Stimulated activated CD4-positive, alpha-beta T cell treated with anti-CD3 and anti-CD28 coated beads, Interleukin-1b, Interleukin-23, amount 100 ng/mL, for 4 hours (primary cell): ENCODE measurements around the gene GLB1L3.

Experiments used
- DNase-seq, 2 donors: peaks; one replicate each; pipeline ENCODE4 v3.0.0-alpha.2; 2020; ENCODE audit warnings: low read depth in 2 of 2

The GLB1L3 gene, protein sequence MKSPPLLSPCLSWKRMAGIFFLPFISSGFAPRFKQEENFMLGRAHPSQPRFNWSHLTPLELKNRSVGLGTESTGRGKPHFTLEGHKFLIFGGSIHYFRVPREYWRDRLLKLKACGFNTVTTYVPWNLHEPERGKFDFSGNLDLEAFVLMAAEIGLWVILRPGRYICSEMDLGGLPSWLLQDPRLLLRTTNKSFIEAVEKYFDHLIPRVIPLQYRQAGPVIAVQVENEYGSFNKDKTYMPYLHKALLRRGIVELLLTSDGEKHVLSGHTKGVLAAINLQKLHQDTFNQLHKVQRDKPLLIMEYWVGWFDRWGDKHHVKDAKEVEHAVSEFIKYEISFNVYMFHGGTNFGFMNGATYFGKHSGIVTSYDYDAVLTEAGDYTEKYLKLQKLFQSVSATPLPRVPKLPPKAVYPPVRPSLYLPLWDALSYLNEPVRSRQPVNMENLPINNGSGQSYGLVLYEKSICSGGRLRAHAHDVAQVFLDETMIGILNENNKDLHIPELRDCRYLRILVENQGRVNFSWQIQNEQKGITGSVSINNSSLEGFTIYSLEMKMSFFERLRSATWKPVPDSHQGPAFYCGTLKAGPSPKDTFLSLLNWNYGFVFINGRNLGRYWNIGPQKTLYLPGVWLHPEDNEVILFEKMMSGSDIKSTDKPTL

DNA sequence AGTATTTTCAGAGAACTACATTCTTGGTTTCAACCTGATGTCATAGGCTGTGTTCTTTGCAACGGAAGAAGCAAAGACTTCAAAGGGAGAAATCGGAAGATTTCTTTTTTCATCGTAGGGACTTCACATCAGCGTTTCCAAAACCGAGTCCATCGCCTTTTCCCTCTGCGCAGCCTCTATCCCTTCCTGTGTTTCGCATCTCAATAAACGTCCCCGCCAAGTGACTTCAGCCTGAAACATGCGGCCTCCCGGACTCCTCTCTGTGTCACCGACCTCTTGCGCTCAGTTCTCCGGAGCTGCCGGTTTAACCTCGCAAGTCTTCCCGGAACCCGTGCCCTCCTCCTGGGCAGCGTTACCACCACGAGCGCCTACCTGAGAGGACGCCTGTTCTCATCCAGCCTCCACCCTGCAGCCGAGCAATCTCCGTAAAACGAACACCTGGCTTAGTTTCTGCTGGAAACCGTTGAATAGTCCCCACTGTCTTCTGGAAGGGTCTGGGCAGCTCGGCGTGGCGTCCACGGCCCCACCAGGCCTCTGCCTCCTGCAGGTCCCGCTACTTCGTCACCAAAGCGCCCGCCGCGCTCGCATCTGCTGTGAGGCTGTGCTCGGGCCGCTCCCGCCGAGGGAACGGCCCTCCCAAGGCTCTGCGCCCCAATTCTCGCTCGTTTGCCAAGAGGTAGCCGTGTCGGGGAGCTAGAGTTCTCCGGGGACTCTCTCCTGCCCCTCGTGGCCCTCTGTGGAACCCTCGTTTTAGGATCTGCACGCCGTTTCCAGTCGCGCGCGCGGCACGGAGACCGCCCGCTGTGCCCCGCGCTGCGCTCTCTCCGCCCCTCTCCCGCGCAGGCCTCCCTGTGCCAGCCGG is at the start of gene GLB1L3:
Gene GLB1L3 (plus strand): TSS at position 846 of the 862 bp plus-strand sequence. CDS start 362 bp downstream, outside the sequence.
- DNase-seq, result peak; percentile 66 to 70

DNA sequence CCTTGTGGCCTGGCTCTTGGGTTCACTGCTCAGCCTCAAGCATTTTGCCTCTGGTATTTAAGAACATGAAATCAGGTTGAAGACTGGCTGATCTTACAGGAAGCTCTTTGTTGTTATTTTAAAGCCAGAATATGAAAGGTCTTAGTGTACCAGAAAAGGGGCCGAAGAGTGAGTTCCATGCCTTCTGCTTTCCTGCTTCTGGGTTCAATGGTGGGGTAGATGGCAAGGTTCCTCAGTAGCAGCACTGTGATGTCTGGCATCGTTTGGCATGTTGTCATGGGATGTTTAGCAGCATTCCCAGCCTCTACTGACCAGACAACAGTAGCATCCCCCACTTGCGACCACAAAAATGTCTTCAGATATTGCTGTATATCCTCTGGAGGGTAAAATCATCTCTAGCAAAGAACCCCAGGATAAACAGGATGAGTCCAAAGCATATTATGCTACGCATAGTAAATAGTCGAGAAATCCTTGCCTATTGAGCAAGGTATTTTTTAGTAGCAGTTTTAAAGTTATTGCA is 49.3 kb upstream of the GLB1L3 start:
- DNase-seq, result no peak

DNA sequence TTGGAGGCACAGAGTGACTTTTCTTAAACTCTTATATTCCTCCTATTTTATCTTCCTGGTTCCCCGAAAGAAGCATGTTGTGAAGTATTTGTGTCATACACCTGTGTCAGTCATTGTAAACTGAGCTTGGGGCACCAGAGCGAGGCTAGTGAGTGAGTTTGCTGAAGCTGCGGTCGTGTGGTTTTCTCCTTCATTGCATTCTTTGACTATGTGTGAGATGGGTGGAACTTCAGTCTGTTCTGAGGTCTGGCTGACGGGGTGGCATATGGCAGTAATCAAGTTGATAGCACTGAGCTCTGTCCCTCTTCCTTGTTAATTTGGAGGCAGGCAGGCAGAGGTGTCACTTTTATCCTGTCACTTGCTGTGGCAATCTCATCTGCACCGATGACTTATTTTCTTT is 47.6 kb upstream of the GLB1L3 start:
- no peak for DNase-seq

DNA sequence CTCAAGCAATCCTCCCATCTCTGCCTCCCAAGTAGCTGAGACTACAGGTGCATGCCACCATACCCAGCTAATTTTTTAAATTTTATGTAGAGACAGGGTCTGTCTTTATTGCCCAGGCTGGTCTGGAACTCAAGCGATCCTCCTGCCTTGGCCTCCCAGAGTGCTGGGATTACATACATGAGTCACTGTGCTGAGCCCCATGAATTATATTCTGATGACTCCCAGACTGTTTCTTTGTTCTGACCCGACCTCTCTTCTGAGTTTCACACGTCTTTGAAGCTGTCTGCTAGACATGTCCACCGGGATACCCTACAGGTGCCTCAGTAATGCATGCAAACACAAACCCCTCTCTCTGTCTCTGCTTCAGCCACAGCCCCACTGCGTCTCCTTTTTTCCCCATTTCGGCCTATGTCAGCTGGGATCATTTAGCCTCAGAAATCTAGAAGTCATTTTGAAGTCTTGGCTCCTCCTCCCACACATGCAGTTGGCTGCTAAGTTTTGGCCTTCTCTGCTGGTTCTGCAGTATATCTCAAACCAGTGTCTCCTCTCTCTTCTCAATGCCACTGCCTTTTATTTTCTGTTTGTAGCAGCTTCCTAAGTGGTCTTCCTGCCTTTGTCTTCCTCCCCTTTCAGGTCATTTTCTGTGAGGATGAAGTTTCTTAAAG is 46.9 kb upstream of the GLB1L3 start:
- DNase-seq, result no peak

DNA sequence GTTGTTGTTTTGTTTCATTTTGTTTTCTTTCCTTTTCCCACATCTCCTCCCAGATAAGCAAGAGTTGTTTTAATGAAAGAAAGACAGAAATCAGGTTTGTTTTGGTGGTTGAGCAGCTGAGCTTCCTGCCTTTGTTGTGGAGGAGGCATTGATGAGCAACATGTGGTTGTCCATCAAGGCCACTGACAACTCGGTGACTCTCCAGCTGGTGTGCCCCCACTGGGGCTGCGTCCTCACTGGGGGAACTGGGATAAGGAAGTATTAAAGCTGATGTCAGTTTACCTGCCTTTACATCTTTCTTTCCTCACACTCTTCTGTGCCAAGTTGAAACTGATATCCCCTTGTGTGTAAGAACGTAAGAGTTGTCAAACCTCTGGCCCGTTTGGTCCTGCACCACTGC is 45.8 kb upstream of the GLB1L3 start:
- DNase-seq, result no peak

DNA sequence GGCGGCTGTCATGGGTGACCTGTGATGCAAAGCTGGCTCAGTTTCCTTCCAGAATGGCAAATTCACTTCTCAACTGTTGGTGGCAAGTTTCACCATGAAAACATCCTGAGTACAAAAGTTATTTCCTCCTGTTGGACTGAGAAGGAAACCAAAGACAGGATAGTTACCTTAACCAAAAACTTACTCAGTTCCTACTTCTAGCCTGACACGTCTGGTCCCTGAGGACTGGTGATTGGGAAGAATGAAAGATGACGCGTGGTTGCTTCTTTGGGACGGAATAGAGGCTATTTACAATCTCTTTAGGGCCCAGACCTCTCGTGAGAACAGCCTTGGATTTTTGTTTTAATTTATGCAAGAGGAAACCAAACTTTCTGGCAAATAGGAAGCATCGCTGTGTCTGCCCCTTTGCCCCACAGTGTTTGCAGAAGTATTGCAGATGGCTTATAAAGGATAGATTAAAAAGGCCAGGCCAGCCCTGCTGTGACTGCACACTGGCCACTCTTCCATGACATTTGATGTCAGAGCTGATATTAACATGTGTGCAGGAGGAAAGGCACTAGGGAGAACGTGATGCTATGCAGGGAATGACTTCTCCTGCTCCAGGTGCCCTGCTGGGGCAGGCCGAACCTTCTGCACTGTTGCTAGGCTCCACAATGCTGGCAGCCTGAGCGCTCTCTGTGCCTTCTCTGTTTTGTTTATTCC is 44.1 kb upstream of the GLB1L3 start:
- no peak for DNase-seq

DNA sequence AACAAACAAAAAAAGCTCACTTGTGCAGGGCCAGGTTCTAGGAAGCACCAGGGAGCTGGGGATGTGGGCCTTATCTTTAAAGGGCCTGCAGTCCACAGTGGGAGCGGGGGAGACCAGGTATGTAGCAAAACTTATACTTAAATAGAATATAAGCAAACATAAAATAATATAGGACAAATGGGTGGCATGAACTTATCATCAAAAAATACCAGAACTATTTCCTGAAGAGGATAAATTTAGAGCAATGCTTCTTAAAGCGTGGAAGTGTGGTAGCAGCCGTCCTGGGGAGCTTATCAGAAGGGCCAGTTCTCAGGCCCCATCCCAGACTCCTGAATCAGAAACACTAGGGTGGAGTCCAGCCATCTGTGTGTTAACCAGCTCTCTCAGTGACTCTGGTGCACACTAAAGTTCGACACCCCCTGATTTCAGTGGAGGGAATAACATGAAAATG is 42.4 kb upstream of the GLB1L3 start:
- no peak for DNase-seq

DNA sequence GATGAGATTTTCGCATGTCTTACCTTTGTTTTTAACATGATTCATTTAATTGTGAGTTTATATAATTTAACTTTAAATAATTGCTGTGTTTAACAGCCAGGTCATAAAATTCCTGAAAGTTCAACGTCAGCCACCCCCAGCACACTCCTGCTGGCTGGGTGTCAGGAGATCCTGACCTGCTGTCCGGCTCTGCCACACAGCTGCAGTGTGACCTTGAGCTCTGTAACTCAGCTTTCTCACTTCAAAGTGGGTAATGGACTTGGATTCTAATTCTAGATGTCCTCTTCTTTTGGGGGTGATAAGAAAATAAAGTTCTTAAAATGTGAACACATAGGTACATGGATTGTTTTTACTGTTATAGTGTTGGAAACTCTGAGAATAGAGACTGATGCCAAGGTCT is 40.8 kb upstream of the GLB1L3 start:
- DNase-seq, result no peak

DNA sequence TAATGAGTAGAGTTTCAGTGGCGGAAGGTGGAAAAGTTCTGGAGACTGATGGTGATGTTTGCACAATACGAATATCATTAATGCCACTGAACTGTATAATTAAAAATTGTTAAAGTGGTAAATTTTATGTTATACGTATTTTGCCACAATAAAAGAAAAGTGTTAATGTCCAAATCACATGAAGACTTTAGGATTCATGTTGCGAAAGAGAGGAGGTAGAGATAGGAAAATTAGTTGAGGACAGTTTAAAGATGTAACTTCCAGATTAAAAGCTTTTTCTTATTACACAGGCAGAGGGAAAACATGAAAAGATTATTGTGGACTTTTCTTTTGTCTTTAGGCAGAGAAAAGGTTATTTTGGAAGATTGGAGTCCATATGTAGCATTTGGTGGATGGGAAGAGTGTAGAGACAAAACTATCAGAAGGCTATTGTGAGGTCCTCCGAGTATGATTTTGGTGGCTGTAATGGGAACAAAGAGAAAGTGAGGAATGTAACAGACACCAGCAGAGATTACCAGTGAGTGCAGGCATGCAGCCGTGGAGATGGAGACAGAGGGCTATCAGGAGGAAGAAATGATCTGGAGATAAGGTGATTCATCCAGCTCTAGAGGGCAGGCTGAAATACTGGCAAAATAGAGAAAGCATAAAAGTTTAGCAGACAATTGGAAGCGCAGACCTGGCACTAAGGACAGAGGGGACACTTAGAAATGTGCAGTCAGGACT is 39.2 kb upstream of the GLB1L3 start:
- DNase-seq, result no peak

DNA sequence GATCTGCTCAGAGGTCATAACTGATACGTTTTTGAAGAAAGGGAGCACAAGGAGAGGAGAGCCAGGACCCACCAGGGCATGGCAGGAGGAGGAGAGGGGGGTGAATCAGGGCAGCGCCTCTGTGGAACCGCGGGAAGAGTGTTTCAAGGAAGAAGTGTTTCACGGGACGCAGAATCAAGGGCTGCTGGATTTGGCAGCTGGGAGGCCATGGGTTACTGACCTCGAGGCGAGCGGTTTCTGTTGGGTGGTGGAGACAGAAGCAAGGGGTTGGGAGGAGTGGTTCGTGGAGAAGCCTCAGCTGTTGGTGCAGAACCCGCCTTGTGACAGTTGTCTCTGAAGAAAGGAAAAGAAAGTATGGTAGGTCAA is 38.6 kb upstream of the GLB1L3 start:
- DNase-seq, result no peak

DNA sequence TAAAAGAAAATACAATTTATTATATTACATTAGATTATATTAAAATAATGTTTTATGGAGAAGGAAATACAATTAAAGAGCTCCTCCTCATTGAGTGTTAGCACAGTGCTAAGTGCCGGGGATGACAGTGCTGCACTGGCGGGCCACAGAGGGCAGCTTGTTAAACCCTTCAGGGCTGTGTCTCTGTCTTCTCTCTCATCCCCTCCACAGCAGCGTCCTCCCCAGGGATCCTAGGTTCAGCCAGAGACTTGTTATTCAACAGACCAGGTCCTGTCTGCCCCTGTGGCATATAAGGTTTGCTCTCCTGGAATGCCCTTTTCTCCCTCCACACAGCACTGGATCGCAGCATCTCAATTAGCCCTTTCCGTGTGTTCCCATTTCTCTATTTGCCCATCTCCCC is 37.2 kb upstream of the GLB1L3 start:
- DNase-seq, result no peak

DNA sequence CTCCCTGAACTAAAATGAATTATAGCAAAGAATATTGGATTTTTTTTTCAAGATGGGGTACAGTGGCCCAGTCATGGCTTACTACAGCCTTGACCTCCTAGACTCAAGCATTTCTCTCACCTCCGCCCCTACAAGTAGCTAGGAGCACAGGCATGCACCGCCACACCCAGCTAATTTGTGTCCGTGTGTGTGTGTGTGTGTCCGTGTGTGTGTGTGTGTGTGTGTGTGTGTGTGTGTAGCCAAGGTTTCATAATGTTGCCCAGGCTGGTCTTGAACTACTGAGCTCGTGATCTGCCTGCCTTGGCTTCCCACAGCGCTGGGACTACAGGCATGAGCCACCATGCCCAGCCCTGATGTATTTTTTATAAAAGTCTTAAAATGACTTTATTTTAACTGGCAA is 35.6 kb upstream of the GLB1L3 start:
- DNase-seq, result no peak

DNA sequence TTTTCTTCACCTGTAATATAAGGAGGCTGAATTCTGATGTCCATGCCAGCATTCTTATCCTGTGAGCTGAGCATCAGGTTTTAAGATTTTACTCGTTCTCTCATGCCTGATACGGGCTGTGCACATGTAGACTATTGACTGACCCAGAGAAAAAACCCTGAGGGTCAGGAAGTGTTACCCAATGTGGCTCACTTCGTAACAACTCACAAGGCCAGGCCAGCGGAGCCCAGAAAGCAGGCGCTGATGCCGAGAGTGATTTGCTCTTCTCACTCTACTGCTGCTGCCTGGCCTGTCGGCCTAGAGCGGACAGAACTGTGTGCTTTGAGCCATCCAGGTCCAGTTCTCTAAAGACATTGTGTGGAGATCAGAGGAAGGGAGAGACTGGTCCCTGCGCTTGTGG is 33.8 kb upstream of the GLB1L3 start:
- no peak for DNase-seq

DNA sequence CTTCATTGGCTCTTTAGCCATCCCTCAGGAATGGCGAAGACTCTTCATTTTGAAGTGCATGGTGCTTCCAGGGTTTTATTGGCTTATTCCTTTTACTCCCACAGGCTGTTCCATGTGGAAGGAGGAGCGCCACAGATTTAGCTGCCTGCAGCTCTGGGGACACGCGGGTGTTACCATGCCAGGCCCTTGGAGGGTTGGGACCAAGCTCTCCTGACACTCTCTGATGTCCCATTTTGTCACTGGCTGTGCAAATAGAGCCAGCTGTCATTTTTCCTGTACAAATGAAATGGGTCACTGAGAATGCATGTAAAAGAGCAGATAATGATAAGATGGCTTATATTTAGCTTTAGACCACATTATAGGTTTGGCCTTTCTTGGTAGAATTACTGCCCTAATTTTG is 32.3 kb upstream of the GLB1L3 start:
- no peak for DNase-seq

DNA sequence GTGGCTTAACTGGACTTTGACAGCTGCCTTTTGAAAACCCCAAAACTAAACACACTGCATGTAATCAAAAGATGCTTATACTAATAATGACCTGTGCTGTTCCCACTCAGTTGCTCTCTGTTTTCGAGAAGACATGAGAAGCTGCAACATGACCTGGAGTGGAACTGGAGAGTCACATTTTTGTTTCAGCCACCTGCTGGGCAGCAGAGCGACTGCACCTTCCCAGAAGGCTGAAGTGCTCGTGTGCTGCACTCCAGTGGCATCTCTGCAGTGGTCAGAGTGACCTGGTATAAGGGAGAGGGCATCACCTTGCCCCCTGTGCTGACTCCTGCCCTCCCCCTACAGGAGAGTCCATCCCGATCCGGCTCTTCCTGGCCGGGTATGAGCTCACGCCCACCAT is 31.6 kb upstream of the GLB1L3 start:
- no peak for DNase-seq

DNA sequence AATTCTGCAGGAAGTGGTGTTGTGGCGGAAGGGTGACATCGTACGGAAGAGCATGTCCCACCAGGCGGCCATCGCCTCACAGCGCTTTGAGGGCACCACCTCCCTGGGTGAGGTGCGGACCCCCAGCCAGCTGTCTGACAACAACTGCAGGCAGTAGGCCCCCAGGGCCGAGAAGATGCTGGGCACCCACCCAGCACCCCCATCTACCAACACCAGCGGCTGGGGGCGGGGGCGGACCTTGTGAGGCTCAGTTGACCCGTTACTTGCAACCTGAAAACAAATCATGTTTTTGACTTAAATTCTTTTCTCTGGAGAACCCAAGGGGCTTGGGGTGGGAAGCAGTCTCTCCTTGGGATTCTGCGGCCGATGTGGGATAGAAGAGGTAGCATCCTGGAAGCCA is 30.7 kb upstream of the GLB1L3 start:
- DNase-seq, result no peak

DNA sequence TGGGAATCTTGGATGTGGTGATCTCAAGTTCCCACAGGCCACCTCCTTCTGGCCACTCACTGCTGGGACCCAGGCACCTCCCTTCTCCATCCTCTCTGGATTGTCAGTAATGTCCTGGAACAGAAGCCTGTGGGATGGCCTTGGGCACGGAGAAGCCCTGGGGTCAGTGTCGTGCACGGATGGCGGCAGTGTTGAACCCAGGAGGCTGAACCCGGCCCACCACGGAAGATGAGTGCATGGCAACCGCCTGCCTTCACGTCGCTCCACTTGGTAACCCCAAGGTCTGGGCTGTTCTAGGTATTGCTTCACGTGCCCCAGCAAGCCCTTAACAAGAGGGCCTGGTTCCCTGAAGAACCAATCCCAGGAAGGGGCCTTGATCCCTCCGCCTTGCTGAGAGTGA is 30.1 kb upstream of the GLB1L3 start:
- DNase-seq, result no peak

DNA sequence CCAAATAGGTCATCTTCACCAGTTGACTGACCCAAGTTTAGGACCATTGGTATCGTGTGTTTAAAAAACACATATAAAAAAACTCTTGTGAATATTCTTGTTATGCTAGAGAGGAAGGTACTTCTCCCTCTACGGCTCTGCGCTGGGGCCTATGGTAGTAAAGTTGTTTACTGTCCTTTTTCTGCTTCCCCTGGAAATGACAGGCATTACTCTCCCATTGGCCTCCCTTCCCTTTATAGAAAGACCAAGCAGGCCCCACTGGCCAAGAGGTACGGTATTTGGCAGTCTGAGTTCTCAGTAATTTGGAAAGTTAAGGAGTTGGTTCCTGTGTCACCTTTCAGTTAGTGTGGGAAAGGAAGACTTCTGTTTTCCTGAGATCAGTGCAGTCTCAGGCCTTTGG is 29.5 kb upstream of the GLB1L3 start:
- no peak for DNase-seq

DNA sequence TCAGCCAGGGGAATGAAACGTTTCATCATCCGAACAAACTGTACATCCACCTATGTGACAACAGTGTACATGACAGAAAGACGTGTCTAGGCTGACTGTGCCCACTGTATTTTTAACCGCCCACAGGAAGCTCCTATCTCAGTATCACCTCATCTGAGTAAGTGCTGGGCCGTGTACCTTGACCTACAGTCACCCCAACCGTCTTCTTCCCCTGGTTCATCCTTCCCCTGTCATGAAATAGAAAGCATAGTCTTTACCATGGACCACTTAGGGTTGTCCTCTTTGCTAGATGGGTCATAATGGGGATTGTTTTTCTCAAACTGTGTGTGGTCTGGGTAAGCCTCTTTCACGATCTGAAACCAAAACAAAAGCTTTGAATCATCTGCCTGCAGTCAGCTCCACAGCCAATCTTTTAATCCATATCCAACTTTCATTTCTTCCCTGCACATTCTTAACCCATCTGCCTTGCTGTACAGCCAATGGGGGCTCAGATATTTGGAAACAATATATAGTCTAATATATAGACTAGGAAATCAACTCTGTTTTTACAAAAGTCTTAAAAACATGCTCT is 27.2 kb upstream of the GLB1L3 start:
- no peak for DNase-seq

DNA sequence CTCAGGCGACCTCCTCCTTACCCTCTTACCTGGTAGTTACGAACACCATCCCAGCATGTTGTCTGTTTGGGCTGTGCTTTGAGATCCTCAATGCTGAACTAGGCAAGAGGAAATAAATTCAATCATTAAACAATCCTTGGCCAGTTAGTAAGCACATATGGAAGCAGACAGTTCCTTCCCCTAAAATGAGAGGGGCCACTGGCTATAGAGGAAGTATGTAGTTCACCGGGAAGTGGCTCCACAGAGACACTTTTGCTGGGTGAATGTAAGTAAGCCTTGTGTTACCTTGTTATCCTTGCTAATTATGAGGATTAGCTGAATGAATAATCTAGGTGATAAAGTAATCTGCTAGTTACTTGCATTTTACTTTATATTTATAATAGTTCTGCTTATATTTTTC is 25.9 kb upstream of the GLB1L3 start:
- no peak for DNase-seq
